Endodermal cell (in vitro differentiated cells): ENCODE data around the gene CDKN2D. TPM values are rescaled to one million over a fixed set of nuclear protein-coding genes. Genes with fewer than 3 reads are reported as not detected.
A peak's percentile ranks its signal among the peaks of the same experiment; 100 is the strongest.

Experiments
- DNase-seq: peaks from one replicate; pipeline ENCODE4 v3.0.0-alpha.2; 2017
- H3K27ac ChIP-seq: 2 replicates; pipeline ENCODE4 v1.5.1; 2013; ENCODE audit warnings: mild to moderate bottlenecking, low read depth, low read length, moderate library complexity
- H3K27me3 ChIP-seq: 2 replicates; pipeline ENCODE4 v1.6.1; 2013; ENCODE audit warnings: mild to moderate bottlenecking, low read length, moderate library complexity; ENCODE audit not compliant: insufficient read depth, control insufficient read depth, poor library complexity, severe bottlenecking
- H3K36me3 ChIP-seq: 2 replicates; pipeline ENCODE4 v1.7.0; 2013; ENCODE audit warnings: mild to moderate bottlenecking, low read length, moderate library complexity; ENCODE audit not compliant: control insufficient read depth, insufficient read depth
- H3K4me1 ChIP-seq: one replicate; pipeline ENCODE4 v1.7.0; 2013; ENCODE audit warnings: low read length; ENCODE audit not compliant: control insufficient read depth, insufficient read depth
- H3K4me3 ChIP-seq: 2 replicates; pipeline ENCODE4 v1.5.1; 2013; ENCODE audit warnings: mild to moderate bottlenecking, low read length, moderate library complexity
- H3K9ac ChIP-seq: 2 replicates; pipeline ENCODE4 v1.6.1; 2013; ENCODE audit warnings: mild to moderate bottlenecking, low read length, moderate library complexity; ENCODE audit not compliant: poor library complexity, severe bottlenecking; ENCODE audit errors: extremely low read depth
- H3K9me3 ChIP-seq: 2 replicates; pipeline ENCODE4 v1.6.1; 2013; ENCODE audit warnings: mild to moderate bottlenecking, low read length, moderate library complexity; ENCODE audit not compliant: control insufficient read depth
- H3K27ac Mint-ChIP-seq: 2 replicates; pipeline ENCODE4 v1.8.0; 2020; ENCODE audit warnings: mixed read lengths
- H3K27me3 Mint-ChIP-seq: 2 replicates; pipeline ENCODE4 v1.8.0; 2021; ENCODE audit warnings: mild to moderate bottlenecking, mixed read lengths; ENCODE audit not compliant: insufficient read depth
- H3K36me3 Mint-ChIP-seq: 2 replicates; pipeline ENCODE4 v1.8.0; 2020; ENCODE audit warnings: low read depth, mixed read lengths
- H3K4me1 Mint-ChIP-seq: 2 replicates; pipeline ENCODE4 v1.8.0; 2020; ENCODE audit warnings: mixed read lengths
- H3K4me3 Mint-ChIP-seq: 2 replicates; pipeline ENCODE4 v1.8.0; 2020; ENCODE audit warnings: mild to moderate bottlenecking, moderate library complexity, mixed read lengths
- H3K9me3 Mint-ChIP-seq: 2 replicates; pipeline ENCODE4 v1.8.0; 2020; ENCODE audit warnings: mild to moderate bottlenecking, mixed read lengths
- WGBS, 2 experiments: methylation state at CpG; one replicate each; pipeline versions ENCODE4 v1.1.5 to v1.1.7; 2013; ENCODE audit warnings: missing lambda C conversion rate in 2 of 2, mixed read lengths in 1 of 2; ENCODE audit not compliant: insufficient coverage in 1 of 2, insufficient read length in 1 of 2; 5-methylcytosine and 5-hydroxymethylcytosine counted together
- total RNA-seq, 2 donors: library from RNA; stranded (reverse); fragmentation: NEBNext Ultra II Directional in 1 of 2; extraction: Animal tissue kit (Norgen Biotek cat#: 25700) in 1 of 2; gene quantifications; 2 replicates in 1 of 2; 3 replicates in 1 of 2; pipeline ENCODE4 v1.2.1, GENCODE V29; 2021
- TF ChIP-seq, protein P1 (sequence below): fragments of 200-600 bp; sonication (generic); conservative IDR thresholded peaks from 2 replicates; pipeline ENCODE4 v1.5.0; 2021; ENCODE audit warnings: antibody characterized with exemption, mild to moderate bottlenecking

CDKN2D gene
- total RNA-seq, 2 donors from 2014 or later: 3.5 to 4.6 TPM

- Mint-ChIP-seq H3K36me3 (peaks cover 22% of the 10 kb centered on the region), H3K4me3 (peak overlapping the region; percentile 97), H3K27ac (peak overlapping the region; percentile 96), H3K4me1 (peaks cover 5% of the 10 kb centered on the region), H3K27me3 (peaks cover 11% of the 10 kb centered on the region), H3K9me3 (no peaks in the 10 kb centered on the region)
- no peak overlapping the region for H3K27ac ChIP-seq
- no peak overlapping the region for H3K9ac ChIP-seq
- no peaks in the 10 kb centered on the region for H3K4me1 ChIP-seq
- no peaks in the 10 kb centered on the region for H3K27me3 ChIP-seq
- DNase-seq: no peak
- H3K4me3 ChIP-seq: peak overlapping the region; percentile 78
- no peaks in the 10 kb centered on the region for H3K36me3 ChIP-seq
- TF ChIP-seq, protein P1, sequence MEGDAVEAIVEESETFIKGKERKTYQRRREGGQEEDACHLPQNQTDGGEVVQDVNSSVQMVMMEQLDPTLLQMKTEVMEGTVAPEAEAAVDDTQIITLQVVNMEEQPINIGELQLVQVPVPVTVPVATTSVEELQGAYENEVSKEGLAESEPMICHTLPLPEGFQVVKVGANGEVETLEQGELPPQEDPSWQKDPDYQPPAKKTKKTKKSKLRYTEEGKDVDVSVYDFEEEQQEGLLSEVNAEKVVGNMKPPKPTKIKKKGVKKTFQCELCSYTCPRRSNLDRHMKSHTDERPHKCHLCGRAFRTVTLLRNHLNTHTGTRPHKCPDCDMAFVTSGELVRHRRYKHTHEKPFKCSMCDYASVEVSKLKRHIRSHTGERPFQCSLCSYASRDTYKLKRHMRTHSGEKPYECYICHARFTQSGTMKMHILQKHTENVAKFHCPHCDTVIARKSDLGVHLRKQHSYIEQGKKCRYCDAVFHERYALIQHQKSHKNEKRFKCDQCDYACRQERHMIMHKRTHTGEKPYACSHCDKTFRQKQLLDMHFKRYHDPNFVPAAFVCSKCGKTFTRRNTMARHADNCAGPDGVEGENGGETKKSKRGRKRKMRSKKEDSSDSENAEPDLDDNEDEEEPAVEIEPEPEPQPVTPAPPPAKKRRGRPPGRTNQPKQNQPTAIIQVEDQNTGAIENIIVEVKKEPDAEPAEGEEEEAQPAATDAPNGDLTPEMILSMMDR: no peak
- 87 to 91% methylated on average over 4 to 6 of the region's 6 CpGs for WGBS, 2 experiments
- H3K9me3 ChIP-seq: no peaks in the 10 kb centered on the region
Measured at GRCh38 chr19:10586396-10586795, 17.6 kb upstream of the CDKN2D start.

- no peaks in the 10 kb centered on the region for H3K27me3 ChIP-seq
- TF ChIP-seq, protein P1: no peak
- no peaks in the 10 kb centered on the region for H3K36me3 ChIP-seq
- no peak overlapping the region for H3K9ac ChIP-seq
- Mint-ChIP-seq H3K4me3 (no peak overlapping the region), H3K9me3 (no peaks in the 10 kb centered on the region), H3K27ac (no peak overlapping the region), H3K4me1 (peaks cover 5% of the 10 kb centered on the region), H3K36me3 (peaks cover 41% of the 10 kb centered on the region), H3K27me3 (peaks cover 4% of the 10 kb centered on the region)
- no peak overlapping the region for H3K4me3 ChIP-seq
- H3K9me3 ChIP-seq: no peaks in the 10 kb centered on the region
- no peaks in the 10 kb centered on the region for H3K4me1 ChIP-seq
- peak; percentile 64 for DNase-seq
- 87 to 91% methylated on average over 6 to 7 of the region's 9 CpGs for WGBS, 2 experiments
- H3K27ac ChIP-seq: no peak overlapping the region
Measured at GRCh38 chr19:10583036-10583776, 14.4 kb upstream of the CDKN2D start.

DNA sequence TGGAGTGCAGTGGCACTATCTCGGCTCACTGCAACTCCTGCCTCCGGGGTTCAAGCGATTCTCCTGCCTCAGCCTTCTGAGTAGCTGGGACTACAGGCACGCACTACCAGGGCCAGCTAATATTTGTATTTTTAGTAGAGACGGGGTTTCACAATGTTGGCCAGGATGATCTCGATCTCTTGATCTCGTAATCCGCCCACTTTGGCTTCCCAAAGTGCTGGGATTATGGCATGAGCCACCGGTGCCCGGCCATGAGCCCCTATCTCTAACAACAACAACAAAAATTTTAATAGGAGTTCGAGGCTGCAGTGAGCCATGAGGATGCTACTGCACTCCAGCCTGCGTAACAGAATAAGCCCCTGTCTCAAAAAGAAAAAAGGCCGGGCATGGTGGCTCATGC lies 13.3 kb upstream of the CDKN2D start:
- DNase-seq: no peak
- TF ChIP-seq, protein P1: no peak
- no peak overlapping the region for H3K4me3 ChIP-seq
- no peaks in the 10 kb centered on the region for H3K4me1 ChIP-seq
- no peak overlapping the region for H3K9ac ChIP-seq
- no peaks in the 10 kb centered on the region for H3K36me3 ChIP-seq
- Mint-ChIP-seq H3K27ac (no peak overlapping the region), H3K27me3 (peaks cover under 1% of the 10 kb centered on the region), H3K4me1 (peaks cover 3% of the 10 kb centered on the region), H3K4me3 (no peak overlapping the region), H3K9me3 (no peaks in the 10 kb centered on the region), H3K36me3 (peaks cover 47% of the 10 kb centered on the region)
- no peaks in the 10 kb centered on the region for H3K27me3 ChIP-seq
- no peaks in the 10 kb centered on the region for H3K9me3 ChIP-seq
- WGBS, 2 experiments: 92 to 98% methylated on average over 11 to 13 of the region's 13 CpGs
- no peak overlapping the region for H3K27ac ChIP-seq
